Measurements from ENCODE around the gene PDCD1. TPM values are rescaled to one million over a fixed set of nuclear protein-coding genes. Genes with fewer than 3 reads are reported as not detected.
"Not testable (repeated sequence)": the region's sequence is repeated elsewhere in the genome, so short reads cannot be mapped to it uniquely, and the experiment has no call there.

The PDCD1 gene
- total RNA-seq, 2 donors from 2014 or later = 0.38 TPM; not detected in 1

DNA sequence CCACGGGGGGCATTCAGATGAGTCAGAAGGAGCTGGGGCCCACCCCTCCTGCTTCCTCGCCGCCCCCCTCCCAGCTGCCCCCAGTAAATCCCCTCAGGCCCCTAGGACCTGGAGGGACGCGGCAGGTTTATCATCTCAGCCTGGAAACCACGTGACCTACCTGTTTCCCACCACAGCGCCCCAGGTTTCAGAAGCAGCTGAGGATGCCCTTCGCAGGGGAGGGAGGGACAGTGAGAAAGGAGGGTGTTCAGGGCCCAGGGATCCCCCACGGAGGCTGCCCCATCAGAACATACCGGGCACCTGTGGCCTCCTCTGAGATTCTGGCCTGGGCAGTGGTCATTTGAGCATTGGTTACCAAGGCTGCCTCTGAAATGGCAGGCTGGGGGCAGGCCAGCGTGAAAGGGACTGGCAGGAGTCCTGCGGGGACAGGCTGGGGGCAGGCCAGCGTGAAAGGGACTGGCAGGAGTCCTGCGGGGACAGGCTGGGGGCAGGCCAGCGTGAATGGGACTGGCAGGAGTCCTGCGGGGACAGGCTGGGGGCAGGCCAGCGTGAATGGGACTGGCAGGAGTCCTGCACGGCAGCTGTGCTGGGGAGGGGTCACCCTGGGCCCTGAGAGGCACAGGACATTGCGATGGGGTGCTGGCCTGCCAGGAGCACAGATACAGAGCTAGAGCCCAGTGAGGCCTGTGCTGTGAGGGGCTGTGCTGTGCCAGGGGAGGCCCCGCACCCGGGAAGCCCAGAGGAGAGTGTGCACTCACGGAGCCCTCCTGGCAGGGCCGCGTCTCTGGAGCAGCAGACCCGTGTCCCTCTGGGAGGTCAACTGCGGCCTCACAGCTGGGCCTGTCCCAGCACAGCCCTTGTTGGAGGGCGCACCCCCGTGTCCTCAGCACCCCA, 48.1 kb downstream of the PDCD1 start:
- DNase-seq (ENCODE audit: low spot score) = peak; percentile 78
- intact Hi-C loops (cut with DNase I) = no loop called here

DNA sequence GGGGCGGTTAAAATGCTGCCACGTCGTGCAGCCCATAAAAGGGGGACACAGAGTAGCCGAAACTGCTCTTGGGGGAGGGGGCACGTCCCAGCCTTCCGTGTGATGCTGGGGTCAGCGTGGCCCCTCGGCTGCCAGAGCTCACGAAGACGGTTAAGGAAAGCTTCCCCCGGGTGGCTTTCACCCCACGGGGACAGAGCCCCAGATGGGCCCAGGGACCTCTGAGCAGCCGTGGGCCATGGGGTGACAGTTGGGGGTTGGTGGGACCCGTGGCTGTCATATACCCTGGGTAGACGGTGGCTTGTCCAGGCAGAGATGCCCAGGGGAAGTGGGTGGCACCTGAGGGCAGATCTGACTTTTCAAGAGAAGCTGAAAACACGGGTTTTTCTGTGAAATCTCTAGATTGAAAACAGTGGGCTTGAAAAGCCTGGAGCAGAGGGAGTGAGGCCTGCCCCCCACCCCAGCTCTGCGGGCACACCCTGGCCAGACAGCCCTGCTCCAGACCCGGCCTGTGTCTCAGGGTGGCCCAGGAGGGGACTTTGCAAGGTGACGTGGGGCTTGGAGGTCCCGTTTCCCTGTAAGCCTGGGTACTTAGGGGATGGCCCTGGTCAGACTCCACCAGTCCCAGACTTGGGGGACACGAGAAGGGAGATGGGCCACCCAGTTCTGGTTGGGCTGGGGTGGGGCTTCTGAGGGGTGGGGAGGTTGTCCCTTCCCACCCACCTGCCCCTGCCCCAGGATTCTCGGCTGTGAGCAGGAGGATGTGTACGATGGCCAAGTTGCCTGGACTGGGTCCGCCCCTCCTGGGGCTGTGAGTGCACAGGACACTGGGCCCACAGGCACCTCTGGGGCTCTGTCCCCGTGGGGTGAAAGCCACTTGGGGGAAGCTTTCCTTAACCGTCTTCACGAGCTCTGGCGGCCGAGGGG, 49.0 kb downstream of the PDCD1 start:
- intact Hi-C loops (cut with DNase I) = no loop called here
- peak; percentile 73 for DNase-seq (ENCODE audit: low spot score)

DNA sequence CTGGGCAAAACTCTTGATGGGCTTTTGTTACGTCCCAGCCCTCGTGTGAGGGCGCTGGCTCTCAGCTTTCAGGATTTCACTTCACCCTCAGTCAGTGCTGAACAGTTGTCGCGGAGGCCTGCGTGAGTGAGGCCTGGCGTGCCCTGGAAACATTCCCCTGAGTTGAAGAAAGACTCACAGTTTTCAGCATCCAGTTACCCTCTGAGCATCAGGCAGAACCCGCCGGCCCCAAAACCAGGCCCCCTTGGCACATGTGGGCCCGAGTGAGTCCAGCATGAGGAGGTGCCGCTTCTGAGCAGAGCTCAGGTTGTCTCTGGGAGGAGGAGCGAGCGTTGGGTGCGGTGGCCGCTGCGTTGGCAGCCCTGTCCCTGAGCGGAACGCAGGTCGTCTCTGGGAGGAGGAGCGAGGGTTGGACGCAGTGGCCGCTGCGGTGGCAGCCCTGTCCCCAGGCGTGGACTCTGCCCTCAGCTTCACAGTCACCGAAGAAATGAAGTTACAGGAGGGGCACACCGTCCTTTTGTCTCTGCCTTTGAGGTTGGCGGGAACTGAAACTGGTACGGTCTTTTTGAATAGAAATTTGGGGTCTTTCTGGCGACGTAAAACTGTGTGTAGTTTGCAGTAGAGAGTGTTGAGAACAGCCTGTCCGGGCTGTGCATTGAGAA, 49.8 kb downstream of the PDCD1 start, which contains the start of gene NEU4:
TSS of gene NEU4 (plus strand) at position 473 of the 662 bp plus-strand sequence. CDS start 5,292 bp downstream, outside the sequence.
- DNase-seq (ENCODE audit: low spot score) = peak; percentile 78
- intact Hi-C loops (cut with DNase I) = no loop called here

DNA sequence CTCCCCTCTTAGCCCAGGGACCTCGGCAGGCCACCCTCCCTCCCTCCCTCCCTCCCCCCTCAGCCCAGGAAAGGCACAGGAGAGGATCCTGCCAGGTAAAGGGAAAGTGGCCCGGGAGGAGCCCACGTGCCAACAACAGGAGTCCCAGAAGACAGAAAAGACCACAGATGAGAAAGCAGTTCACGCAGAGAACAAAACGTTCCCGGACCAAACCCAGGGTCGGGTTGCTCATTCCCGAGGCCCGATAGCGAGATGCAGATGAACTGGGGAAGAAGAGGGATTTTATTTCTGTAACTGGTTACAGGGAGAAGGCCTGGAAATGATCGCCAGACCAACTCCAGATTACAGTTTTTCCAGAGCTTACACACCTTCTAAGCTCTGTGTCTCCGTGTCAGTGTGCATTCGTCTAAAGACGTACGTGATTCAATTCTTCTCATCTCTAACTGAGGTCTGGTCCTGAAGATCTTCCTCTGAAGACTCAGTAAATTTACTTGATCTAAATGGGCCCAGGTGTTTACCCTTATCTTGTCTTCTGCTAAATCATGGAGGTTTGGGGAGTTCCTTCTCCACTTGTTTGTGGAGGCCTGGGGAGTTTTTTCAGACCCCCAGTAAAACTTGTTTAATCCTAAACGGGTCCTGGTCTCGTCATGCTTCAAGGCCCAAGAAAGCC, 50.5 kb downstream of the PDCD1 start:
- no peak for DNase-seq (ENCODE audit: low spot score)
- intact Hi-C loops (cut with DNase I) = no loop called here

DNA sequence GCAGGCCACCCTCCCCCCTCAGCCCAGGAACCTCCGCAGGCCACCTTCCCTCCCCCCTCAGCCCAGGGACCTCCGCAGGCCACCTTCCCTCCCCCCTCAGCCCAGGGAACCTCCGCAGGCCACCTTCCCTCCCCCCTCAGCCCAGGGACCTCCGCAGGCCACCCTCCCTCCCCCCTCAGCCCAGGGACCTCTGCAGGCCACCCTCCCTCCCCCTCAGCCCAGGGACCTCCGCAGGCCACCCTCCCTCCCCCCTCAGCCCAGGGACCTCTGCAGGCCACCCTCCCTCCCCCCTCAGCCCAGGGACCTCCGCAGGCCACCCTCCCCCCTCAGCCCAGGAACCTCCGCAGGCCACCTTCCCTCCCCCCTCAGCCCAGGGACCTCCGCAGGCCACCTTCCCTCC, 52.5 kb downstream of the PDCD1 start:
- DNase-seq (ENCODE audit: low spot score); intact Hi-C loops (cut with DNase I): not testable (repeated sequence)

DNA sequence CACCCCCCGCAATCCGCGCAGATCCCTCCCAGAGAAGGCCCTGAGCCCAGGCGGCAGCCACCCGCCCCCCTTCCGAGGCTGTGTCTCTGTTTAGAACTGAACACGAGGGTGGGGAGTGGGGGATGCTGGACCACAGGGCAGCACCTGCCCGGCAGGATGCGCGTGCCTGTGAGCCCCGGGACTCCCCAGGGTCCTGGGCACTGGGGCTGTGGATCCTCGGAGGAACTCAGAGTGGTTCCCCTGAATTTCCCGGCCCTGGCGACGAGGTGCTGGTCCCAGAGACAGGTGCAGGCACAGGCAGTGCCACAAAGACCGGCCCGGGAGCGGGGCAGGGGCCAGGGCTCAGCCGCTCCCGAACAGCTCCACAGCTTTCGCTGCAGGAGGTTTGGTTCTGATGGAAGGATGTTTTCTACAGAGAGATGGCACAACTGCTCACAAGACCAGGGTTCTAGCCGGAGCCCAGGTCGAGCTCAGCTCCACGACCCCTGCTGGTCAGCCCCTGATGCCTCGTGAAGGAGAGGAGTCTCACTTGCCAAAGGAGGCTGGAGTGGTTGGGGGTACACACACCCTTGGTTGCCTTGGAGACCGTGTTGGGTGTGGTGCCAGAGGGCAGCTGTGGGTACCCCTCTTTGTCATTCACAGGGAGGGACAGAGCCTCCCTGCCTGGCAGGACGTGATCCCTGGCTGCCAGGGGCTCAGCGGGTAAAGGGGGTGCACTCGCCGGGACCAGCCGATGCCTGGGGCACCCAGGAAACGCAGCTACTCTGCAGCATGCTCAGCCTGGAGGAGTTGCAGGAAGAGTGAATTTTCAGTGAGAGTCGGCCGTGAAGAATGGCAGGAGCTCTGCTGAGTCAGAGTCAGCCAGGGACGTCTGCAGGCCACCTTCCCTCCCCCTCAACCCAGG, 54.1 kb downstream of the PDCD1 start:
- intact Hi-C loops (cut with DNase I) = no loop called here
- DNase-seq (ENCODE audit: low spot score) = peak; percentile 76

DNA sequence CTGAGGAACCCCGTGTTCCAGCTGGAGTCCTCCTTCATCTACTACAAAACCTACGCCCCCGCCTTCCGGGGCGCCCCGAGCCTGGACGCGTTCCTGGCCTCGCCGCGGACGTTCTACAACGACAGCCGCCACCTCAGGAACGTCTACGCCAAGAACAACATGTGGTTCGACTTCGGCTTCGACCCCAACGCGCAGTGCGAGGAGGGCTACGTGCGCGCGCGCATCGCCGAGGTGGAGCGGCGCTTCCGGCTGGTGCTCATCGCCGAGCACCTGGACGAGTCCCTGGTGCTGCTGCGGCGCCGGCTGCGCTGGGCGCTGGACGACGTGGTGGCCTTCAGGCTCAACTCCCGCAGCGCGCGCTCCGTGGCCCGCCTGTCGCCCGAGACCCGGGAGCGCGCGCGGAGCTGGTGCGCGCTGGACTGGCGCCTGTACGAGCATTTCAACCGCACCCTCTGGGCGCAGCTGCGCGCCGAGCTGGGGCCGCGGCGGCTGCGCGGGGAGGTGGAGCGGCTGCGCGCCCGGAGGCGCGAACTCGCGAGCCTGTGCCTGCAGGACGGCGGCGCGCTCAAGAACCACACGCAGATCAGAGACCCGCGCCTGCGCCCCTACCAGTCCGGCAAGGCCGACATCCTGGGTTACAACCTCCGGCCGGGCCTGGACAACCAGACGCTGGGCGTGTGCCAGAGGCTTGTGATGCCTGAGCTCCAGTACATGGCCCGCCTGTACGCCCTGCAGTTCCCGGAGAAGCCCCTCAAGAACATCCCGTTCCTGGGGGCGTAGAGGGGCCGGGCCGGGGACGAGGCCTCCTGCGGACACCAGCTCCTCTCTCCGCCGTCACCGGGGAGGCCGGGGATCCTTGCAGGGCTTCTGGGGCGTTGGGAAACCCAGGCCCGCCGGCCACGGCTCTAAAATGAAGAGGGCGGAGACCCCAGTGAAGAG, 55.0 kb downstream of the PDCD1 start:
- peak; percentile 86 for DNase-seq (ENCODE audit: low spot score)
- intact Hi-C loops (cut with DNase I) = no loop called here

DNA sequence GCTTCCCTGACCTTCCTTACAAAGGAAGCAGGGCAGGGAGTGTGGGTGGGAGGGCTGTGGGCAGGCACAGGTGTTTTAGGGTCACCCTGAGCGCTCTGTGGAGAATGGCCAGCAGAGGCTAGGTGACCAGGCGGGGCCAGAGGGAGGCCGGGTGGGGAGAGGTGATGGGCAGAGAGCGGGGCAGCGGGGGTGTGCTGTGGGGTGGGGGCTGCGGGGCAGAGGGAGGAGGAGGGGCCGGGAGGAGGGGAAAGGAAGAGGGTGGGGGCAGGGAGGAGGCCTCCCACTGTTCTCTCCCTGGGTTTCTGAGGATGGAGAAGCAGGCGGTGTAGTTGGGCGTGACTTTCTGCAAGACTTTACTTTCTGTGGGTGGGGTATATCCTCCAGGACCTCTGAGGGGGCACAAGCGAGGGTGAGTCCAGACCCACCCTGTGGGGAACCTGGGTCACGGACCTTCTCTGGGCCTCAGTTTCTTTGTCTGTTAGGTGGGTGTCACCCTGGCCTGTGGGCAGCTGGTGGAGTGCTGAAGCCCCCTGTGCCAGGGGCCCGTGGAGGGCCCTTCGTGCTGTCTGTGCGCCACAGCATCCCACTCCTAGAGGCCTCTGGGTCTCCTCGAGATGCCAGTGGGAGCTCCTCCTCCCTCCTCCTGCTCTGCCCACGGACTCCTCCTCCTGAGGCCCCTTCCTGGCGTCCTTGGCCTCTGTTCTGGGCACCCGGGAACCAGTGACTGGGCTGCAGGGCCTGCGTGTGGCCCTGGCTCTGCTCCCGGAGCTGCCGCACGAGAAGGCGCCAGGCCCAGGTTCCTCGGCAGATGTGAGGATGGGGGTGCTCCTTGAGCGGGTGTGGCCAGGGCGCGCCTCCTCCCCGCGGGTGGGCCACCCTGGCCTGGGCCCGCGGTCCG, 56.0 kb downstream of the PDCD1 start:
- DNase-seq (ENCODE audit: low spot score) = peak; percentile 67
- intact Hi-C loops (cut with DNase I) = no loop called here

DNA sequence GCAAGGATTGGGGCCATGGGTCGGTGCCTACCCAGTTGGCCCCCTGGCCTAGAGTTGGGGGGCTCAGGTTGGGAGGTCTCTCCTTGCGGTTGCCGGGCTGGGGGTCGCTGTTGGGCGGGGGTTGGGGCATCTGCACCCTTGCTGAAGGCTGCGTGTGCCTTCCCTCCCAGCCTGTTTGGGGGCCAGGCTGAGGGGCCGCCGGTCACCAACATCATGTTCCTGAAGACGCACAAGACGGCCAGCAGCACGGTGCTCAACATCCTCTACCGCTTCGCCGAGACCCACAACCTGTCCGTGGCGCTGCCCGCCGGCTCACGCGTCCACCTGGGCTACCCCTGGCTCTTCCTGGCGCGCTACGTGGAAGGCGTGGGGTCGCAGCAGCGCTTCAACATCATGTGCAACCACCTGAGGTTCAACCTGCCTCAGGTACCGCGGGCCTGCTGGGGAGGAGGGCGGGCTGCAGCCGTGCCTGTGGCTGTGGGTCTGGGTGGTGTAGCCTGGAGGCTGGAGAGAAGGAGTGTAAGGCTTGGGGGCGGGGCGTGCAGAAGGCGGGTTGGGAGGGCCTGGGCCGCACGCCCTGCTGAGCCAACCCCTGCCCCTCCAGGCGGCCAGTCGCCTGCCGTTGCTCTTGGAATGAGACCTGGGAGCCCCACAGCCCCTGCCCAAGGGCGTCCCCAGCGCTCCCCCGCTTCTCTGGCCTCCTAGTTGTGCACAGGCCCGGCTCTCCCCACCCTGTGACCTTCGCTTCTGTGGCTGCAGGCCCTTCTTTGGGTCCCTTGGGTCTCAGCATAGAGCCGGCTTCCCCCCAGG, 56.9 kb downstream of the PDCD1 start:
- intact Hi-C loops (cut with DNase I) = no loop called here
- DNase-seq (ENCODE audit: low spot score) = peak; percentile 72

DNA sequence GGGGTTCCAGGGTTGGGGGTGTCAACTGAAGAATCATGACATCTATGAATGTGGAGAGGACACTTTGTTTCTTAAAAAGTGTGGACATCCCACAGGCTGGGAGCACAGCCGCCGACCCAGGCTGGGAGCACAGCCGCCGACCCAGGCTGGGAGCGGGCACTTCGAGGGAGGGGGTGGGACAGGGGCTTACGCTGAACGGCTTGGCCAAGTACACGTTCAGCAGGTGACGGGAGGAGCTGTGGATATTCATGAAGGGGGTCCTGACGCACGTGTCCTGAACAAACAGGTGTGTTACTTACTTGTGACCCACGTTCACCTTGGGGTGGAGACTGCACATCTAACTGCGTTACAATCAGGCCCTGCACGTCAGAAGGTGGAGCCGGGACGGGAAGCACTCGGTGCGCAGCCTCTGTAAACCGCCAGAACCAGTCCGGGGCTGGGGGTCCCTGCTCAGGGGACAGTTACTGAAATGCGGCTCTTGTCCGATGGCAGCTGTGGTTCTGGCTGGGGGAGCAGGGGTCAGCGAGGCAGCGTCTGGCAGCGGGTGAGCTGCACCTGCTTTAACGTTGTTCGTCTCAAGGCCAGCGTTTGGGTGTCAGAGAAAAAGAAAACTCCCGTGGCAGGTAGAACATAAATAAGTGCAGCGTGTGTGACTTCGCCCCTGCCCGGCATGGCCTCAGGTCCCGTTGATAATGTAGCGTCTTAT, 58.3 kb downstream of the PDCD1 start:
- DNase-seq (ENCODE audit: low spot score) = peak; percentile 75
- intact Hi-C loops (cut with DNase I) = not testable (repeated sequence)

Other genes starting within 250 kb of the PDCD1 start
- 10 to 100 TPM; 31.2 to 32.1 TPM for gene THAP4, start 221.7 kb downstream of the PDCD1 start, total RNA-seq
- gene ATG4B, start 221.2 kb downstream of the PDCD1 start, total RNA-seq = 10 to 100 TPM; 43.7 to 52.1 TPM
- 10 to 100 TPM; 12.8 to 14.8 TPM for gene DTYMK, start 172.1 kb downstream of the PDCD1 start, total RNA-seq
- gene ING5, start 156.9 kb downstream of the PDCD1 start, total RNA-seq = 10 to 100 TPM; 17.5 to 18.6 TPM
- gene D2HGDH, start 124.3 kb downstream of the PDCD1 start, total RNA-seq = 10 to 100 TPM; 12.4 to 18.8 TPM
- gene GAL3ST2, start 82.1 kb downstream of the PDCD1 start, total RNA-seq = not detected
- gene NEU4, start 49.7 kb downstream of the PDCD1 start, total RNA-seq = under 1 TPM in 1 of 2 donors, not detected in 1; 0.38 TPM
- under 1 TPM in 1 of 2 donors, not detected in 1; 0.10 TPM for gene RTP5, start 10.8 kb upstream of the PDCD1 start, total RNA-seq